ENCODE results near the gene BEX4.

Gene BEX4

GRCh38 chrX:103240155-103240554 lies 25.2 kb downstream of the BEX4 start:
- no peak for DNase-seq (ENCODE audit: low spot score)

- peak; percentile 57 for DNase-seq (ENCODE audit: low spot score)
Measured at GRCh38 chrX:103248553-103248952, 33.6 kb downstream of the BEX4 start.

GRCh38 chrX:103249805-103250204 lies 34.9 kb downstream of the BEX4 start:
- DNase-seq (ENCODE audit: low spot score) = no peak

- DNase-seq (ENCODE audit: low spot score) = no peak
Measured at GRCh38 chrX:103250977-103251376, 36.1 kb downstream of the BEX4 start.

- peak; percentile 5 for DNase-seq (ENCODE audit: low spot score)
Measured at GRCh38 chrX:103253608-103254007, 38.7 kb downstream of the BEX4 start.

- peak; percentile 35 for DNase-seq (ENCODE audit: low spot score)
Measured at GRCh38 chrX:103254171-103254824, 39.4 kb downstream of the BEX4 start.

GRCh38 chrX:103254921-103255493 lies 40.1 kb downstream of the BEX4 start, which contains the start of gene TCEAL8:
TSS of gene TCEAL8 (minus strand) at chrX:103255155. CDS start at chrX:103253979, 1,176 bp downstream.
- DNase-seq (ENCODE audit: low spot score) = peak; percentile 91

- DNase-seq (ENCODE audit: low spot score) = no peak
Measured at GRCh38 chrX:103256651-103257050, 41.7 kb downstream of the BEX4 start.

GRCh38 chrX:103258275-103258674 lies 43.4 kb downstream of the BEX4 start:
- DNase-seq (ENCODE audit: low spot score) = no peak

Data from pons (tissue), 1 donor.